CD4-positive, CD25-positive, alpha-beta regulatory T cell (primary cell): ENCODE data around the gene LRRN4CL. TPM values are rescaled to one million over a fixed set of nuclear protein-coding genes. Genes with fewer than 3 reads are reported as not detected.
"Not testable (repeated sequence)": the region's sequence is repeated elsewhere in the genome, so short reads cannot be mapped to it uniquely, and the experiment has no call there.

Experiments used
- ATAC-seq, 2 donors: fragments of 150-1000 bp; cut with Tn5 transposase; one replicate each; pipeline ENCODE4 v1.10.0; 2021; ENCODE audit warnings: low read depth in 2 of 2, moderate number of reproducible peaks in 2 of 2, moderate library complexity in 1 of 2
- DNase-seq, 3 donors: peaks; one replicate each; pipeline versions ENCODE4 v3.0.0 to v3.0.0-alpha.2; 2012 to 2022; ENCODE audit warnings: mixed read lengths in 1 of 3
- H3K27ac ChIP-seq: one replicate; pipeline ENCODE4 v1.7.0; 2013; ENCODE audit warnings: mild to moderate bottlenecking, low read length; ENCODE audit not compliant: insufficient read depth, poor library complexity, severe bottlenecking
- H3K27me3 ChIP-seq: one replicate; pipeline ENCODE4 v1.7.0; 2013; ENCODE audit warnings: low read length; ENCODE audit not compliant: control insufficient read depth, insufficient read depth
- H3K36me3 ChIP-seq: one replicate; pipeline ENCODE4 v1.7.0; 2013; ENCODE audit warnings: mild to moderate bottlenecking, low read length, moderate library complexity; ENCODE audit not compliant: control insufficient read depth, insufficient read depth
- H3K4me1 ChIP-seq: 2 replicates; pipeline ENCODE4 v1.7.0; 2013; ENCODE audit warnings: mild to moderate bottlenecking, low read length; ENCODE audit not compliant: insufficient read depth, control insufficient read depth, poor library complexity, severe bottlenecking
- H3K4me3 ChIP-seq: one replicate; pipeline ENCODE4 v1.7.0; 2013; ENCODE audit warnings: low read depth, mild to moderate bottlenecking, low read length, moderate library complexity
- H3K9me3 ChIP-seq, 2 experiments: 1 replicate in 1 of 2; 2 replicates in 1 of 2; pipeline ENCODE4 v1.7.0; 2013; ENCODE audit warnings: low read length in 2 of 2, mild to moderate bottlenecking in 1 of 2, moderate library complexity in 1 of 2; ENCODE audit not compliant: control insufficient read depth in 2 of 2
- H3K27ac Mint-ChIP-seq, 3 donors: one replicate each; pipeline ENCODE4 v1.8.0; 2020 to 2022; ENCODE audit warnings: mild to moderate bottlenecking in 3 of 3, mixed read lengths in 3 of 3, moderate library complexity in 2 of 3
- H3K27me3 Mint-ChIP-seq: one replicate; pipeline ENCODE4 v1.8.0; 2022; ENCODE audit warnings: mild to moderate bottlenecking, mixed read lengths
- H3K36me3 Mint-ChIP-seq: one replicate; pipeline ENCODE4 v1.8.0; 2020; ENCODE audit warnings: mixed read lengths
- H3K4me1 Mint-ChIP-seq, 4 donors: one replicate each; pipeline ENCODE4 v1.8.0; 2020 to 2022; ENCODE audit warnings: mixed read lengths in 4 of 4, mild to moderate bottlenecking in 1 of 4
- H3K4me3 Mint-ChIP-seq, 4 donors: one replicate each; pipeline ENCODE4 v1.8.0; 2020 to 2022; ENCODE audit warnings: mild to moderate bottlenecking in 4 of 4, mixed read lengths in 4 of 4, moderate library complexity in 3 of 4
- H3K9me3 Mint-ChIP-seq, 7 donors: one replicate each; pipeline ENCODE4 v1.8.0; 2020 to 2022; ENCODE audit warnings: mixed read lengths in 7 of 7, mild to moderate bottlenecking in 3 of 7, moderate library complexity in 2 of 7
- polyA plus RNA-seq, 4 donors: library from polyadenylated mRNA; unstranded; fragments of 300-500 nt; fragmentation: Illumina TruSeq; gene quantifications; one replicate each; pipeline ENCODE4 v1.2.3, GENCODE V29; 2021
- total RNA-seq: library from RNA; stranded (reverse); gene quantifications from one replicate; pipeline ENCODE4 v1.2.3, GENCODE V29; 2022

Gene LRRN4CL
- total and polyA plus RNA-seq, 5 donors from 2014 or later = not detected

- DNase-seq (no peak), ATAC-seq (no peak)
- H3K27me3 ChIP-seq = no peaks in the 10 kb centered on the region
- no peak overlapping the region for H3K27ac ChIP-seq
- H3K36me3 ChIP-seq = no peaks in the 10 kb centered on the region
- no peak overlapping the region for H3K27ac Mint-ChIP-seq
- H3K4me1 Mint-ChIP-seq = peaks cover 0 to 21% (median 12%) of the 10 kb centered on the region in 4 donors
- no peaks in the 10 kb centered on the region for H3K9me3 ChIP-seq
- H3K27me3 Mint-ChIP-seq = no peaks in the 10 kb centered on the region
- H3K4me3 ChIP-seq = no peak overlapping the region
- H3K4me3 Mint-ChIP-seq = peak overlapping the region in 1 of 4 donors; percentile 29
- H3K36me3 Mint-ChIP-seq = no peaks in the 10 kb centered on the region
- peaks cover 14% of the 10 kb centered on the region for H3K4me1 ChIP-seq
- H3K9me3 Mint-ChIP-seq = no peaks in the 10 kb centered on the region
These were observed 12.9 kb upstream of the LRRN4CL start for GRCh38 chr11:62702246-62702645.

- no peaks in the 10 kb centered on the region for H3K9me3 Mint-ChIP-seq
- peak overlapping the region in 1 of 3 donors; percentile 52 for H3K27ac Mint-ChIP-seq
- Histone ChIP-seq H3K4me3 (no peak overlapping the region), H3K27ac (no peak overlapping the region), H3K36me3 (no peaks in the 10 kb centered on the region), H3K4me1 (no peaks in the 10 kb centered on the region), H3K9me3 (no peaks in the 10 kb centered on the region), H3K27me3 (no peaks in the 10 kb centered on the region)
- peak; percentile 63 to 85 (median 75) for DNase-seq
- H3K36me3 Mint-ChIP-seq = peaks cover 15% of the 10 kb centered on the region
- peaks cover 3% of the 10 kb centered on the region for H3K27me3 Mint-ChIP-seq
- H3K4me3 Mint-ChIP-seq = peak overlapping the region in 1 of 4 donors; percentile 34
- peaks cover 0 to 8% (median 7%) of the 10 kb centered on the region in 4 donors for H3K4me1 Mint-ChIP-seq
- ATAC-seq = peak; percentile 72 to 75
These were observed 5.3 kb upstream of the LRRN4CL start for GRCh38 chr11:62694455-62695167.

DNA sequence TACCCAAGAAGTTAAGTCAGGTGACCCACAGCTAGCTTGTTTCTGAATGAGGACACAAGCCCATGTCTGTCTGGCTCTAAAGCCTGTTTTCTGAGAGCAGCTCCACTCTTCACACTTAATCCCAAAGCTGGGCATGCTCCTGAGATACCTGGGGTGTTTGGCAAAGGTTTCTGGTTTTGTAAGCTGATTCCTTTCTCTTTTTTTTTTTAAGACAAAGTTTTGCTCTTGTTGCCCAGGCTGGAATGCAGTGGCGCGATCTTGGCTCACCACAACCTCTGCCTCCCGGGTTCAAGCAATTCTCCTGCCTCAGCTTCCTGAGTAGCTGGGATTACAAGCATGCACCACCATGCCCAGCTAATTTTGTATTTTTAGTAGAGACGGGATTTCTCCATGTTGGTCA is 4.3 kb upstream of the LRRN4CL start:
- DNase-seq, H3K27me3 Mint-ChIP-seq, H3K27me3 ChIP-seq, H3K4me1 ChIP-seq, H3K36me3 ChIP-seq, H3K27ac Mint-ChIP-seq, H3K9me3 ChIP-seq, H3K27ac ChIP-seq, H3K4me3 ChIP-seq, H3K4me3 Mint-ChIP-seq, H3K4me1 Mint-ChIP-seq, H3K9me3 Mint-ChIP-seq, ATAC-seq: not testable (repeated sequence)
- H3K36me3 Mint-ChIP-seq = peaks cover 16% of the 10 kb centered on the region

- no peaks in the 10 kb centered on the region for H3K36me3 ChIP-seq
- no peaks in the 10 kb centered on the region for H3K4me1 ChIP-seq
- H3K27me3 Mint-ChIP-seq = peaks cover 4% of the 10 kb centered on the region
- DNase-seq (no peak), ATAC-seq (no peak)
- peaks cover 13% of the 10 kb centered on the region for H3K36me3 Mint-ChIP-seq
- H3K9me3 Mint-ChIP-seq = no peaks in the 10 kb centered on the region
- H3K9me3 ChIP-seq = no peaks in the 10 kb centered on the region
- H3K4me3 ChIP-seq = no peak overlapping the region
- peaks cover 2% of the 10 kb centered on the region for H3K27me3 ChIP-seq
- no peak overlapping the region for H3K4me3 Mint-ChIP-seq
- H3K27ac Mint-ChIP-seq = no peak overlapping the region
- H3K27ac ChIP-seq = no peak overlapping the region
- peaks cover 0 to 3% (median 0%) of the 10 kb centered on the region in 4 donors for H3K4me1 Mint-ChIP-seq
These were observed 839 bp downstream of the LRRN4CL start for GRCh38 chr11:62688491-62688890.

DNA sequence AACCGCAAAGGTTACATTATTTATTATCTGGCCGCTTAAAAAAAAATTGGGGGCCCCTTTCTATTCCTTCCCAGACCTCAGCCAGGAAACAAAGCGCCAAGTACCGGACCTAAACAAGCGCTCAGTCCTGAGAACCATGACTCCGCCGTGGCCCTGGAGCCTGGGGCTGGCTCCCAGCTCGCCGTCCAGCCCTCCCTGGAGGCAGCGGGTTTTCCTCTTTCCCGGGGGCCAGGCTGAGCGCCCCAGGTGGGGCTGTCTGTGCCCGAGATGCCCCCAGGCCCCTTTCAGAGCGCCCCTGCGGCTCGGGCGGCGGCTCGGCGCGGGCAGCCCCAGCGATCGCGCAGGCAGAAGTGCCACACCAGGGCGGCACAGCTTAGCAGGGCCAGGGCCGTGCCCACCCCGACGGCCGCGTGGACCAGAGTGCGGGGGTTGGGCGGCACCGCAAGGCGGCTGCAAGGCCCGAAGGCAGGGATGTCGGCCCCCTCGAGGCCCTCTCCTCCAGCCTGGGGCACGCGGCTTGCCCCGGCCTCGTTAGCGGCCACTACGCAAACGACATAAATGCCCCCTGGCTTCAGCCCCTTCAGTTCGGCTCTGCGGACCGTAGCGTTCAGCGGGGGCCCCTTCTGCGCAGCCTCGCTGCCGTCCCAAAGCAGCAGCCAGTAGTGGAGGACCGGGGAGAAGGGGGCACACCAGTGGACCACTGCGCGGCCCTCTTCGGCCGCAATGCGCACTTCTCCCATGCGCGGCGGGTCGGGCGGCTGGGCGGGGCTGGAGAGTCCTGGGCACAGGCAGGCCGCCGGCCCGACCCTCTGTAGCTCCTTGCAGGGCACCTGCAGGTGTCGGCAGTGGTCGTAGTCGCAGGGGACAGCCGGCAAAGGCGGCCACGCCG is 1.6 kb downstream of the LRRN4CL start:
- H3K4me3 Mint-ChIP-seq = no peak overlapping the region
- Histone ChIP-seq H3K27me3 (peaks cover 2% of the 10 kb centered on the region), H3K4me1 (no peaks in the 10 kb centered on the region), H3K4me3 (no peak overlapping the region), H3K27ac (no peak overlapping the region), H3K9me3 (no peaks in the 10 kb centered on the region), H3K36me3 (no peaks in the 10 kb centered on the region)
- H3K9me3 Mint-ChIP-seq = no peaks in the 10 kb centered on the region
- H3K4me1 Mint-ChIP-seq = peaks cover 0 to 3% (median 0%) of the 10 kb centered on the region in 4 donors
- H3K36me3 Mint-ChIP-seq = peaks cover 11% of the 10 kb centered on the region
- peaks cover 4% of the 10 kb centered on the region for H3K27me3 Mint-ChIP-seq
- DNase-seq = no peak
- no peak for ATAC-seq
- H3K27ac Mint-ChIP-seq = no peak overlapping the region

- no peak for DNase-seq
- Histone ChIP-seq H3K27me3 (peaks cover 2% of the 10 kb centered on the region), H3K4me3 (no peak overlapping the region), H3K4me1 (peaks cover 16% of the 10 kb centered on the region), H3K36me3 (peaks cover 3% of the 10 kb centered on the region), H3K9me3 (no peaks in the 10 kb centered on the region), H3K27ac (no peak overlapping the region)
- ATAC-seq = no peak
- Mint-ChIP-seq H3K27me3 (no peaks in the 10 kb centered on the region), H3K9me3 (no peaks in the 10 kb centered on the region), H3K4me1 (peaks cover 5 to 26% (median 18%) of the 10 kb centered on the region in 4 donors), H3K27ac (no peak overlapping the region), H3K4me3 (no peak overlapping the region), H3K36me3 (peaks cover 5% of the 10 kb centered on the region)
These were observed 6.8 kb downstream of the LRRN4CL start for GRCh38 chr11:62682518-62682917.

GRCh38 chr11:62680825-62681240 is 8.5 kb downstream of the LRRN4CL start:
- Histone ChIP-seq H3K27ac (peak overlapping the region; percentile 33), H3K36me3 (peaks cover 18% of the 10 kb centered on the region), H3K4me1 (peaks cover 29% of the 10 kb centered on the region), H3K9me3 (no peaks in the 10 kb centered on the region), H3K4me3 (no peak overlapping the region), H3K27me3 (no peaks in the 10 kb centered on the region)
- Mint-ChIP-seq H3K9me3 (no peaks in the 10 kb centered on the region), H3K4me3 (peak overlapping the region; percentile 64 to 91 (median 88)), H3K27me3 (no peaks in the 10 kb centered on the region), H3K27ac (peak overlapping the region in 2 of 3 donors; percentile 52 to 83), H3K4me1 (peaks cover 5 to 33% (median 24%) of the 10 kb centered on the region in 4 donors), H3K36me3 (peaks cover 15% of the 10 kb centered on the region)
- DNase-seq (peak in 2 of 3 donors; percentile 58 to 77), ATAC-seq (peak; percentile 74 to 76)
